HepG2 (cell line): Measurements from ENCODE around the gene COL4A2. TPM values are rescaled to one million over a fixed set of nuclear protein-coding genes. Genes with fewer than 3 reads are reported as not detected.

Source experiments
- ATAC-seq: fragments of 200-7000 bp; cut with Tn5 transposase; 3 replicates; pipeline ENCODE4 v1.9.1; 2020; ENCODE audit warnings: mild to moderate bottlenecking, moderate library complexity
- BruUV-seq: library from RNA; stranded (reverse); fragments of 400-500 nt; replicated peaks from 2 replicates; lab custom pipeline; 2021; lab: Mats Ljungman, UMichigan
- CTCF ChIA-PET: fragments of 300-600 bp; formaldehyde crosslinking; extraction: SDS; loops from one replicate; lab custom pipeline; 2021; ENCODE audit warnings: low total read pairs, inconsistent platforms, low intra/inter-chr PET ratio; lab: Yijun Ruan, JAX
- POLR2A ChIA-PET: fragments of 350-600 bp; sonication (Branson Sonifier 250); formaldehyde crosslinking; loops from one replicate; lab custom pipeline; 2020; ENCODE audit warnings: antibody characterized with exemption, inconsistent platforms; lab: Yijun Ruan, JAX
- DNase-seq: peaks from one replicate; pipeline ENCODE4 v3.0.0-alpha.2; 2015; ENCODE audit warnings: low spot score
- FAIRE-seq: peaks from 3 replicates; lab custom pipeline; 2011; peaks lifted over from hg19 to GRCh38; lab: Jason Lieb, UNC
- H2AFZ ChIP-seq: one replicate; pipeline ENCODE4 v1.6.1; 2011; ENCODE audit warnings: low read length, inconsistent platforms
- H3K27ac ChIP-seq: fragments of 300-600 bp; 3 replicates; pipeline ENCODE4 v1.8.0; 2011; ENCODE audit warnings: mixed run types, mild to moderate bottlenecking, mixed read lengths, low read length, inconsistent platforms; ENCODE audit not compliant: insufficient read depth; ENCODE audit errors: extremely low read length
- H3K27me3 ChIP-seq, 2 experiments: fragments of 200-600 bp in 1 of 2; 2 replicates in 1 of 2; 3 replicates in 1 of 2; pipeline versions ENCODE4 v1.6.0 to v1.8.0; 2011; ENCODE audit warnings: low read length in 2 of 2, mild to moderate bottlenecking in 2 of 2, moderate library complexity in 2 of 2, inconsistent platforms in 1 of 2; ENCODE audit not compliant: insufficient read depth in 2 of 2, control insufficient read depth in 1 of 2
- H3K36me3 ChIP-seq, 2 experiments: fragments of 200-600 bp in 1 of 2; replicated peaks in 1 of 2; 2 replicates in 1 of 2; 3 replicates in 1 of 2; pipeline versions ENCODE4 v1.5.1 to v1.8.0; 2011; ENCODE audit warnings: low read length in 2 of 2, inconsistent platforms in 1 of 2; ENCODE audit not compliant: insufficient read depth in 2 of 2, control insufficient read depth in 1 of 2
- H3K4me1 ChIP-seq: 2 replicates; pipeline ENCODE4 v1.5.1; 2012; ENCODE audit warnings: low read length, inconsistent platforms; ENCODE audit not compliant: insufficient read depth
- H3K4me2 ChIP-seq: 2 replicates; pipeline ENCODE4 v1.6.0; 2011; ENCODE audit warnings: low read depth, low read length, inconsistent platforms
- H3K4me3 ChIP-seq, 3 experiments: fragments of 200-600 bp in 1 of 3; sonication (generic), shearing (Covaris generic) in 1 of 3; replicated peaks in 1 of 3; 2 replicates each; pipeline ENCODE4 v1.5.1; 2011 to 2016; ENCODE audit warnings: low read length in 3 of 3, inconsistent platforms in 2 of 3, low read depth in 2 of 3, mild to moderate bottlenecking in 2 of 3, control low read depth in 1 of 3, mixed read lengths in 1 of 3; ENCODE audit not compliant: insufficient read depth in 1 of 3
- H3K79me2 ChIP-seq: one replicate; pipeline ENCODE4 v1.6.1; 2011; ENCODE audit warnings: low read length, inconsistent platforms; ENCODE audit not compliant: insufficient read depth
- H3K9ac ChIP-seq: 2 replicates; pipeline ENCODE4 v1.6.0; 2011; ENCODE audit warnings: mild to moderate bottlenecking, low read depth, low read length, inconsistent platforms; ENCODE audit not compliant: insufficient read depth
- H3K9me3 ChIP-seq: 2 replicates; pipeline ENCODE4 v1.5.1; 2012; ENCODE audit warnings: mild to moderate bottlenecking, low read length
- H4K20me1 ChIP-seq: 2 replicates; pipeline ENCODE4 v1.6.0; 2011; ENCODE audit warnings: inconsistent platforms, mild to moderate bottlenecking, low read length, moderate library complexity; ENCODE audit not compliant: insufficient read depth
- CEBPB ChIP-seq: IDR thresholded peaks from 2 replicates; pipeline ENCODE4 v1.6.1; 2011; ENCODE audit warnings: low read depth, low read length, improper control_type of control experiment, borderline replicate concordance
- HOXA3 ChIP-seq: sonication (generic); formaldehyde crosslinking; IDR thresholded peaks from 2 replicates; pipeline ENCODE4 v1.5.0; 2020; ENCODE audit warnings: missing genetic modification reagents
- ZNF543 ChIP-seq: sonication (generic); formaldehyde crosslinking; IDR thresholded peaks from 2 replicates; pipeline ENCODE4 v1.4.0; 2020; ENCODE audit warnings: mild to moderate bottlenecking, missing genetic modification reagents
- ZNF562 ChIP-seq: sonication (generic); formaldehyde crosslinking; IDR thresholded peaks from 2 replicates; pipeline ENCODE4 v1.8.0; 2022; ENCODE audit warnings: missing genetic modification reagents, borderline replicate concordance
- WGBS: methylation state at CpG from one replicate; pipeline ENCODE4 v1.1.6; 2017; ENCODE audit warnings: low lambda C conversion rate; 5-methylcytosine and 5-hydroxymethylcytosine counted together
- in situ Hi-C: cut with HindIII; loops from 2 replicates; pipeline ENCODE4 v1.10.0; 2017; ENCODE audit warnings: low pct_unique_long_range_greater_than_20kb; ENCODE audit not compliant: extremely low pct_ligation_motif_present
- intact Hi-C: fragments of 100-400 bp; cut with micrococcal nuclease; formaldehyde crosslinking; loops from one replicate; pipeline ENCODE4 v1.10.0; 2022; ENCODE audit not compliant: unreplicated experiment
- polyA plus RNA-seq, 8 experiments: library from polyadenylated mRNA; depleted of rRNA in 3 of 8; stranded (reverse) in 7 of 8; unstranded in 1 of 8; fragments of >200 nt; fragmentation: Illumina TruSeq in 4 of 8; extraction: Trizol in 4 of 8; gene quantifications; 2 replicates each; pipeline versions ENCODE4 v1.2.1 to v1.2.3, GENCODE V29; 2011 to 2016; ENCODE audit warnings: low read depth in 4 of 8, missing spikeins in 1 of 8, mixed read lengths in 1 of 8; ENCODE audit not compliant: insufficient read depth in 1 of 8
- total RNA-seq, 5 experiments: library from RNA; depleted of rRNA; stranded (reverse); fragments of >200 nt; fragmentation: Illumina TruSeq; extraction: Trizol; gene quantifications; 2 replicates each; pipeline ENCODE4 v1.2.3, GENCODE V29; 2016; ENCODE audit warnings: low read depth in 1 of 5
- TF ChIP-seq, protein P1 (sequence below): sonication (generic); formaldehyde crosslinking; IDR thresholded peaks from 2 replicates; pipeline ENCODE4 v1.5.0; 2020; ENCODE audit warnings: mild to moderate bottlenecking, low read depth, missing genetic modification reagents, borderline replicate concordance
- TF ChIP-seq, protein P2 (sequence below): sonication (generic); formaldehyde crosslinking; conservative IDR thresholded peaks from 2 replicates; pipeline ENCODE4 v1.4.0; 2020; ENCODE audit warnings: missing genetic modification reagents

COL4A2 gene
- total and polyA plus RNA-seq, 2 of the 13 experiments (the other 11 are each of a cell fraction or from before 2014, with no cell fraction given), result 0.22 to 1.9 TPM

DNA sequence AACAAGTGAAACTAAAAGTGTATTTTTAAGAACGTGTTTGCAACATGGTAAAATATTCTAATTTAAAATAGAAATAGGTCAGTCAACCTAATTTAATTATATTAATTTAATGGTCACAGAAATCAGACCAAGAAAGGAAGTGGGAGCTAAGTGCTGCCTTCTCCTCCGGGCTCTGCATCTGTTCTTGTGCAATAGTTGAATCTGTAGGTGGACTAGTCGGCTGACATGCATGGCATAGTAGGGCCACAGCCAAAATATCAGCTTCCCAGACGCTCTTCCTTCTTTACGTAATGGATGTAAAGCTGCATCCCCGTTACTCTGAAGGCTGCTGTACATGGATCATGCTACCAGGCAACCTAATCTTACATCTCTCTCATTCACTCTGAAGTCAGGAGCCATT is 47.4 kb upstream of the COL4A2 start:
- intact Hi-C loops (no loop called here), in situ Hi-C loops (no loop called here)
- no peak for ATAC-seq
- TF ChIP-seq ZNF543 (no peak), CEBPB (0 out of 2 replicates have a peak, but pooled peaks have one; percentile 5), HOXA3 (CRISPR knock-in tag) (no peak), ZNF562 (CRISPR knock-in tag) (no peak)
- TF ChIP-seq, protein P1, sequence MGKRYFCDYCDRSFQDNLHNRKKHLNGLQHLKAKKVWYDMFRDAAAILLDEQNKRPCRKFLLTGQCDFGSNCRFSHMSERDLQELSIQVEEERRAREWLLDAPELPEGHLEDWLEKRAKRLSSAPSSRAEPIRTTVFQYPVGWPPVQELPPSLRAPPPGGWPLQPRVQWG (CRISPR knock-in tag), result no peak
- TF ChIP-seq, protein P2, sequence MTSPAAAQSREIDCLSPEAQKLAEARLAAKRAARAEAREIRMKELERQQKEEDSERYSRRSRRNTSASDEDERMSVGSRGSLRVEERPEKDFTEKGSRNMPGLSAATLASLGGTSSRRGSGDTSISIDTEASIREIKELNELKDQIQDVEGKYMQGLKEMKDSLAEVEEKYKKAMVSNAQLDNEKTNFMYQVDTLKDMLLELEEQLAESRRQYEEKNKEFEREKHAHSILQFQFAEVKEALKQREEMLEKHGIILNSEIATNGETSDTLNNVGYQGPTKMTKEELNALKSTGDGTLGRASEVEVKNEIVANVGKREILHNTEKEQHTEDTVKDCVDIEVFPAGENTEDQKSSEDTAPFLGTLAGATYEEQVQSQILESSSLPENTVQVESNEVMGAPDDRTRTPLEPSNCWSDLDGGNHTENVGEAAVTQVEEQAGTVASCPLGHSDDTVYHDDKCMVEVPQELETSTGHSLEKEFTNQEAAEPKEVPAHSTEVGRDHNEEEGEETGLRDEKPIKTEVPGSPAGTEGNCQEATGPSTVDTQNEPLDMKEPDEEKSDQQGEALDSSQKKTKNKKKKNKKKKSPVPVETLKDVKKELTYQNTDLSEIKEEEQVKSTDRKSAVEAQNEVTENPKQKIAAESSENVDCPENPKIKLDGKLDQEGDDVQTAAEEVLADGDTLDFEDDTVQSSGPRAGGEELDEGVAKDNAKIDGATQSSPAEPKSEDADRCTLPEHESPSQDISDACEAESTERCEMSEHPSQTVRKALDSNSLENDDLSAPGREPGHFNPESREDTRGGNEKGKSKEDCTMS, result no peak
- no peak overlapping the region for H3K4me2 ChIP-seq
- H3K4me3 ChIP-seq, result no peak overlapping the region
- H3K9ac ChIP-seq, result no peak overlapping the region
- peaks cover 0 to 1% of the 10 kb centered on the region in 2 experiments; a peak in 1 of 5 replicates for H3K27me3 ChIP-seq
- no peaks in the 10 kb centered on the region for H4K20me1 ChIP-seq
- no peak overlapping the region for H3K27ac ChIP-seq
- ChIA-PET POLR2A (no interaction called here), CTCF (no interaction called here)
- H3K79me2 ChIP-seq, result no peaks in the 10 kb centered on the region
- no peaks in the 10 kb centered on the region for H3K36me3 ChIP-seq
- no peak for DNase-seq
- H2AFZ ChIP-seq, result no peak overlapping the region
- no peaks in the 10 kb centered on the region for H3K9me3 ChIP-seq
- peaks cover 13% of the 10 kb centered on the region for H3K4me1 ChIP-seq
- BruUV-seq, result no TSS peak
- FAIRE-seq, result no peak
- WGBS, result 9% methylated on average over 5 of the region's 6 CpGs
